ENCODE results near the gene NUDT13. TPM values are rescaled to one million over a fixed set of nuclear protein-coding genes. Genes with fewer than 3 reads are reported as not detected.

The NUDT13 gene
- polyA plus RNA-seq, 2 of the 4 experiments (the other 2 are of a cell fraction) = 3.8 to 4.9 TPM

DNA sequence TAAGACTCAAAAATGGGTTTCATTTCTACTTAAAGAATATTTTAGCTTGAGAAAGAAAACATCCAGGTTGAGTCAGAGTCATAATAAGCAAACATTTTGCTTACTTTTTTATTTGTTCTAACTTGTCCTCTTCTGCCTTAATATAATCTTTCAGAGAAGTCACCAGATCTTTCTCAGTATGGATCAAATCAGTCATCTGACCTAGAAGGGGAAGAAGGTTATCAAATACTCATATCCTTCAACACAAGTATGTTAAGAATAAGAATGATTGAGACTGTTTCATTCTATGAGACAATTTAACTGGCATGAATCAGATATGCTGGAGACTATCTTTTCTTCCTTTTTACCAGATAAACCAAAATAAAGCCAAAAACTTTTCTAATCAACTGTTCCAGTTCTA is 36.6 kb upstream of the NUDT13 start:
- no peak for TF ChIP-seq NPAS2 (CRISPR knock-in tag; IDR thresholded peaks at IDR 0.05; ENCODE audit: borderline replicate concordance)
- no peak for TF ChIP-seq HEYL (CRISPR knock-in tag; IDR thresholded peaks at IDR 0.05)
- TF ChIP-seq CEBPB (IDR thresholded peaks at IDR 0.05) = no peak
- TF ChIP-seq EHF (CRISPR knock-in tag; IDR thresholded peaks at IDR 0.05) = no peak
- TF ChIP-seq REST (IDR thresholded peaks at IDR 0.05) = no peak
- no peak for TF ChIP-seq GATA3 (IDR thresholded peaks at IDR 0.05; ENCODE audit: borderline replicate concordance)
- no peak for TF ChIP-seq HOXB13 (CRISPR knock-in tag; IDR thresholded peaks at IDR 0.05; ENCODE audit: low read depth)
- TF ChIP-seq POLR2AphosphoS2 (conservative IDR thresholded peaks at IDR 0.05; ENCODE audit: low read length) = no peak
- no peak for TF ChIP-seq CHD2 (IDR thresholded peaks at IDR 0.05; ENCODE audit: low read length, partially characterized antibody)
- TF ChIP-seq SMC3 (IDR thresholded peaks at IDR 0.05) = no peak
- FAIRE-seq = peak; percentile 28
- no peak for DNase-seq (ENCODE audit: low read depth in 1 of 2, low spot score in 1 of 2)
- no peak overlapping the region for H3K4me3 ChIP-seq
- CTCF ChIA-PET = interaction anchor here (0.6 to 1.0 kb wide), 2 partner anchors 12 to 25 kb away, joined by 3 to 5 read pairs; no protein-coding TSS in a partner anchor
- H3K9me3 ChIP-seq = no peaks in the 10 kb centered on the region
- no peak overlapping the region for H3K4me2 ChIP-seq
- ATAC-seq = no peak
- POLR2A ChIA-PET = no interaction called here
- 0 out of 3 replicates have a peak, but pooled peaks cover 3% of the 10 kb centered on the region for H3K4me1 ChIP-seq
- no peak overlapping the region for H3K27ac ChIP-seq

DNA sequence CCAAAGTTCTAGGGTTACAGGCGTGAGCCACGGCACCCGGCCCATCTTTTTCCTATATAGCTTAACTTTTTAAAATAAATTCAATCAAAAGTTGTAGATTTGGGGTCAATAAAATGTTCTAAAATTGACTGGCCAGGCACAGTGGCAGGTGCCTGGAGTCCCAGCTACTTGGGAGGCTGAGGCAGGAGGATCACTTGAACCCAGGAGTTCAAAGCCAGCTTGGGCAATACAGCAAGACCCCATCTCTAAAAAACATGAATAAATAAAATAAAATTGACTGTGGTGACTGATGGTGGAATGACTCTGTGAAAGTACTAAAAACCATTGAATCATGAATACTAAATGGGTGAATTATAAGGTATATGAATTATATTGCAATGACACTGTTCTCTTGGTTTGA is 34.4 kb upstream of the NUDT13 start:
- Histone ChIP-seq H3K4me2 (no peak overlapping the region), H3K9me3 (no peaks in the 10 kb centered on the region), H3K4me3 (no peak overlapping the region), H3K27ac (no peak overlapping the region), H3K4me1 (0 out of 3 replicates have a peak, but pooled peaks cover 3% of the 10 kb centered on the region)
- 89% methylated on average over 3 of the region's 3 CpGs for WGBS (ENCODE audit: missing lambda C conversion rate)
- ChIA-PET POLR2A (interaction anchor here (1.6 kb wide), 1 partner anchor 20 kb away, joined by 4 read pairs; no protein-coding TSS in a partner anchor), CTCF (interaction anchor here (0.5 to 1.5 kb wide), 3 partner anchors 83 to 711 kb away, joined by 3 to 6 read pairs (median 4); no protein-coding TSS in a partner anchor)
- no peak for FAIRE-seq
- TF ChIP-seq KDM5A (IDR thresholded peaks at IDR 0.05) = no peak
- no peak for TF ChIP-seq CBX8 (IDR thresholded peaks at IDR 0.05)
- no peak for TF ChIP-seq RCOR1 (IDR thresholded peaks at IDR 0.05; ENCODE audit: low read depth, low read length)
- TF ChIP-seq, protein P1, sequence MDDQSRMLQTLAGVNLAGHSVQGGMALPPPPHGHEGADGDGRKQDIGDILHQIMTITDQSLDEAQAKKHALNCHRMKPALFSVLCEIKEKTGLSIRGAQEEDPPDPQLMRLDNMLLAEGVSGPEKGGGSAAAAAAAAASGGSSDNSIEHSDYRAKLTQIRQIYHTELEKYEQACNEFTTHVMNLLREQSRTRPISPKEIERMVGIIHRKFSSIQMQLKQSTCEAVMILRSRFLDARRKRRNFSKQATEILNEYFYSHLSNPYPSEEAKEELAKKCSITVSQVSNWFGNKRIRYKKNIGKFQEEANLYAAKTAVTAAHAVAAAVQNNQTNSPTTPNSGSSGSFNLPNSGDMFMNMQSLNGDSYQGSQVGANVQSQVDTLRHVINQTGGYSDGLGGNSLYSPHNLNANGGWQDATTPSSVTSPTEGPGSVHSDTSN (IDR thresholded peaks at IDR 0.05) = no peak
- no peak for TF ChIP-seq TFCP2L1 (CRISPR knock-in tag; IDR thresholded peaks at IDR 0.05)
- TF ChIP-seq MAZ (IDR thresholded peaks at IDR 0.05; ENCODE audit: borderline replicate concordance, low read depth, low read length) = no peak
- TF ChIP-seq JUNB (IDR thresholded peaks at IDR 0.05) = no peak
- TF ChIP-seq JUN (IDR thresholded peaks at IDR 0.05) = no peak
- TF ChIP-seq CHD2 (IDR thresholded peaks at IDR 0.05; ENCODE audit: low read length, partially characterized antibody) = no peak
- no peak for TF ChIP-seq CBX2 (IDR thresholded peaks at IDR 0.05; ENCODE audit: borderline replicate concordance, low read depth)
- TF ChIP-seq HDAC2 (IDR thresholded peaks at IDR 0.05) = no peak
- TF ChIP-seq REST (IDR thresholded peaks at IDR 0.05) = no peak
- TF ChIP-seq, protein P2, sequence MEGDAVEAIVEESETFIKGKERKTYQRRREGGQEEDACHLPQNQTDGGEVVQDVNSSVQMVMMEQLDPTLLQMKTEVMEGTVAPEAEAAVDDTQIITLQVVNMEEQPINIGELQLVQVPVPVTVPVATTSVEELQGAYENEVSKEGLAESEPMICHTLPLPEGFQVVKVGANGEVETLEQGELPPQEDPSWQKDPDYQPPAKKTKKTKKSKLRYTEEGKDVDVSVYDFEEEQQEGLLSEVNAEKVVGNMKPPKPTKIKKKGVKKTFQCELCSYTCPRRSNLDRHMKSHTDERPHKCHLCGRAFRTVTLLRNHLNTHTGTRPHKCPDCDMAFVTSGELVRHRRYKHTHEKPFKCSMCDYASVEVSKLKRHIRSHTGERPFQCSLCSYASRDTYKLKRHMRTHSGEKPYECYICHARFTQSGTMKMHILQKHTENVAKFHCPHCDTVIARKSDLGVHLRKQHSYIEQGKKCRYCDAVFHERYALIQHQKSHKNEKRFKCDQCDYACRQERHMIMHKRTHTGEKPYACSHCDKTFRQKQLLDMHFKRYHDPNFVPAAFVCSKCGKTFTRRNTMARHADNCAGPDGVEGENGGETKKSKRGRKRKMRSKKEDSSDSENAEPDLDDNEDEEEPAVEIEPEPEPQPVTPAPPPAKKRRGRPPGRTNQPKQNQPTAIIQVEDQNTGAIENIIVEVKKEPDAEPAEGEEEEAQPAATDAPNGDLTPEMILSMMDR (IDR thresholded peaks at IDR 0.05) = no peak
- TF ChIP-seq MYC (IDR thresholded peaks at IDR 0.05; ENCODE audit: borderline replicate concordance, low read length) = no peak
- TF ChIP-seq ZSCAN20 (CRISPR knock-in tag; IDR thresholded peaks at IDR 0.05) = no peak
- TF ChIP-seq HOXB5 (CRISPR knock-in tag; IDR thresholded peaks at IDR 0.05) = no peak
- TF ChIP-seq FOSB (CRISPR knock-in tag; IDR thresholded peaks at IDR 0.05) = no peak
- TF ChIP-seq HEYL (CRISPR knock-in tag; IDR thresholded peaks at IDR 0.05) = no peak
- TF ChIP-seq HOXA7 (CRISPR knock-in tag; IDR thresholded peaks at IDR 0.05) = no peak
- no peak for DNase-seq (ENCODE audit: low read depth in 1 of 2, low spot score in 1 of 2)
- no peak for ATAC-seq
